ENCODE results near the gene SPDYE16.
"Not testable (repeated sequence)": the region's sequence is repeated elsewhere in the genome, so short reads cannot be mapped to it uniquely, and the experiment has no call there.

Gene SPDYE16

GRCh38 chr7:76543197-76543596, at the start of gene SPDYE16:
SPDYE16 (minus strand) TSS chr7:76543297; CDS start chr7:76541459, 1,838 bp downstream.
- H3K4me3 ChIP-seq (ENCODE audit: low read depth, low read length), result not testable (repeated sequence)

- not testable (repeated sequence) for H3K4me3 ChIP-seq (ENCODE audit: low read depth, low read length)
Measured at GRCh38 chr7:76592694-76593093, 49.6 kb upstream of the SPDYE16 start.

- not testable (repeated sequence) for H3K4me3 ChIP-seq (ENCODE audit: low read depth, low read length)
Measured at GRCh38 chr7:76591602-76592304, 48.7 kb upstream of the SPDYE16 start.

- H3K4me3 ChIP-seq (ENCODE audit: low read depth, low read length), result not testable (repeated sequence)
Measured at GRCh38 chr7:76591033-76591432, 47.9 kb upstream of the SPDYE16 start.

GRCh38 chr7:76588586-76588985, 45.5 kb upstream of the SPDYE16 start:
- not testable (repeated sequence) for H3K4me3 ChIP-seq (ENCODE audit: low read depth, low read length)

GRCh38 chr7:76586585-76587315, 43.7 kb upstream of the SPDYE16 start:
- H3K4me3 ChIP-seq (ENCODE audit: low read depth, low read length), result not testable (repeated sequence)

- not testable (repeated sequence) for H3K4me3 ChIP-seq (ENCODE audit: low read depth, low read length)
Measured at GRCh38 chr7:76583636-76584281, 40.7 kb upstream of the SPDYE16 start.

- not testable (repeated sequence) for H3K4me3 ChIP-seq (ENCODE audit: low read depth, low read length)
Measured at GRCh38 chr7:76582848-76583631, 39.9 kb upstream of the SPDYE16 start.

GRCh38 chr7:76575919-76576655, 33.0 kb upstream of the SPDYE16 start:
- not testable (repeated sequence) for H3K4me3 ChIP-seq (ENCODE audit: low read depth, low read length)

- H3K4me3 ChIP-seq (ENCODE audit: low read depth, low read length), result not testable (repeated sequence)
Measured at GRCh38 chr7:76575431-76575830, 32.3 kb upstream of the SPDYE16 start.

GRCh38 chr7:76572296-76572695, 29.2 kb upstream of the SPDYE16 start:
- H3K4me3 ChIP-seq (ENCODE audit: low read depth, low read length), result not testable (repeated sequence)

GRCh38 chr7:76570324-76570775, 27.3 kb upstream of the SPDYE16 start:
- not testable (repeated sequence) for H3K4me3 ChIP-seq (ENCODE audit: low read depth, low read length)

GRCh38 chr7:76568742-76569141, 25.6 kb upstream of the SPDYE16 start:
- not testable (repeated sequence) for H3K4me3 ChIP-seq (ENCODE audit: low read depth, low read length)

GRCh38 chr7:76567753-76568152, 24.7 kb upstream of the SPDYE16 start:
- not testable (repeated sequence) for H3K4me3 ChIP-seq (ENCODE audit: low read depth, low read length)

- H3K4me3 ChIP-seq (ENCODE audit: low read depth, low read length), result not testable (repeated sequence)
Measured at GRCh38 chr7:76567311-76567710, 24.2 kb upstream of the SPDYE16 start.

- H3K4me3 ChIP-seq (ENCODE audit: low read depth, low read length), result not testable (repeated sequence)
Measured at GRCh38 chr7:76565001-76565400, 21.9 kb upstream of the SPDYE16 start.

GRCh38 chr7:76561342-76561741, 18.2 kb upstream of the SPDYE16 start:
- H3K4me3 ChIP-seq (ENCODE audit: low read depth, low read length), result not testable (repeated sequence)

GRCh38 chr7:76560157-76560556, 17.1 kb upstream of the SPDYE16 start:
- H3K4me3 ChIP-seq (ENCODE audit: low read depth, low read length), result not testable (repeated sequence)

GRCh38 chr7:76559685-76560084, 16.6 kb upstream of the SPDYE16 start:
- H3K4me3 ChIP-seq (ENCODE audit: low read depth, low read length), result not testable (repeated sequence)

- H3K4me3 ChIP-seq (ENCODE audit: low read depth, low read length), result not testable (repeated sequence)
Measured at GRCh38 chr7:76551992-76552391, 8.9 kb upstream of the SPDYE16 start.
